ENCODE measurements around the gene GPR139. TPM values are rescaled to one million over a fixed set of nuclear protein-coding genes. Genes with fewer than 3 reads are reported as not detected.

The GPR139 gene
- total RNA-seq, 1 donor from 2014 or later, result not detected

DNA sequence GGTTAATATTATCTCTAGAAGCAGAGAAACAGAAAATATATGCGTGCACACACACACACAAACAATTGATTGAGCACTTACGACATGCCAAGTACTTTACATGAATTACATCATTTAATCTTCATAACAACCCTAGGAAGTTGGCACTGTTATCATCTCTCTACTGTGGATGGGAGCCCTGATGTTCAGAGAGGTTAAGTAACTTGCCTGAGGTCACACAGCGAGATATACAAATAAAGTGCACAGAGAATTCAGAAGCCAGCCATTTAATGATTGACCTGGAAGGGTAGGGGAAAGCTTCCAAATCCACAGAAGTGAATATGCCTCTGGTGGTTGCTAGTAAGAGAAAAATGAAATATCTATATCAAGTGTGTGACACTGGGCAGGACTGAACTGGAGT lies 37.5 kb upstream of the GPR139 start:
- no peak overlapping the region for H3K27ac ChIP-seq
- peaks cover 3% of the 10 kb centered on the region for H3K27me3 Mint-ChIP-seq (ENCODE audit: insufficient read depth, low read depth)
- no peaks in the 10 kb centered on the region for H3K36me3 Mint-ChIP-seq

DNA sequence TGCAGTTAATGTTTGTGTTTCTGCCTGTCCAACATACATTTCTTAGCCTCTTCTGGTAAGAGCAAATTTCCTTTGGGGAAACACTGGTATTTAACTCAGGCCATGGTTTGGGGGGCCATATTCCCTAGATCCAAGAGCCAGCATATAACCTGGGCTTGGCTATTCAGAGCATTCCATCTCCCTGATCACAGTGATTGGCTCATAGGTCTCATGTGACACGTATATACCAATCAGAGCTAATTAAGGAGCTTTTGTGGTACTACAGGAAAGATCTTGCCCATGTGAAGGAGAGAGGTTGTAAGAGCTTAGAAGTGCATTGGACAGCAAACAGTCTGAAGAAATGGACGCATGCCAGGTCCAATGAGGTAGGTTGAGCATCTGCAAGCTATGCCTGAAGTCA lies 33.4 kb upstream of the GPR139 start:
- Mint-ChIP-seq H3K36me3 (no peaks in the 10 kb centered on the region), H3K4me3 (no peak overlapping the region), H3K27ac (no peak overlapping the region), H3K27me3 (ENCODE audit: insufficient read depth, low read depth) (peaks cover 3% of the 10 kb centered on the region), H3K9me3 (no peaks in the 10 kb centered on the region), H3K4me1 (no peaks in the 10 kb centered on the region)
- no peak overlapping the region for H3K27ac ChIP-seq
- H3K4me1 ChIP-seq, result no peaks in the 10 kb centered on the region
- no peak for DNase-seq (ENCODE audit: low spot score)
- no peaks in the 10 kb centered on the region for H4K20me1 ChIP-seq (ENCODE audit: low read depth)
- H3K9ac ChIP-seq, result no peak overlapping the region
- H3F3A ChIP-seq (ENCODE audit: low read depth), result no peaks in the 10 kb centered on the region
- no peak overlapping the region for H3K4me2 ChIP-seq
- no peaks in the 10 kb centered on the region for H3K9me3 ChIP-seq (ENCODE audit: low read depth)
- H3K27me3 ChIP-seq, result no peaks in the 10 kb centered on the region
- H3K36me3 ChIP-seq, result no peaks in the 10 kb centered on the region
- H2AFZ ChIP-seq (replicated peaks), result peak overlapping the region; percentile 94
- no peaks in the 10 kb centered on the region for H3K79me2 ChIP-seq (ENCODE audit: low read depth)
- no peak for TF ChIP-seq EZH2phosphoT487 (IDR thresholded peaks at IDR 0.05)
- TF ChIP-seq, protein P1, sequence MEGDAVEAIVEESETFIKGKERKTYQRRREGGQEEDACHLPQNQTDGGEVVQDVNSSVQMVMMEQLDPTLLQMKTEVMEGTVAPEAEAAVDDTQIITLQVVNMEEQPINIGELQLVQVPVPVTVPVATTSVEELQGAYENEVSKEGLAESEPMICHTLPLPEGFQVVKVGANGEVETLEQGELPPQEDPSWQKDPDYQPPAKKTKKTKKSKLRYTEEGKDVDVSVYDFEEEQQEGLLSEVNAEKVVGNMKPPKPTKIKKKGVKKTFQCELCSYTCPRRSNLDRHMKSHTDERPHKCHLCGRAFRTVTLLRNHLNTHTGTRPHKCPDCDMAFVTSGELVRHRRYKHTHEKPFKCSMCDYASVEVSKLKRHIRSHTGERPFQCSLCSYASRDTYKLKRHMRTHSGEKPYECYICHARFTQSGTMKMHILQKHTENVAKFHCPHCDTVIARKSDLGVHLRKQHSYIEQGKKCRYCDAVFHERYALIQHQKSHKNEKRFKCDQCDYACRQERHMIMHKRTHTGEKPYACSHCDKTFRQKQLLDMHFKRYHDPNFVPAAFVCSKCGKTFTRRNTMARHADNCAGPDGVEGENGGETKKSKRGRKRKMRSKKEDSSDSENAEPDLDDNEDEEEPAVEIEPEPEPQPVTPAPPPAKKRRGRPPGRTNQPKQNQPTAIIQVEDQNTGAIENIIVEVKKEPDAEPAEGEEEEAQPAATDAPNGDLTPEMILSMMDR (IDR thresholded peaks at IDR 0.05), result no peak
- TF ChIP-seq EZH2 (IDR thresholded peaks at IDR 0.05), result no peak
- no peak overlapping the region for H3K4me3 ChIP-seq

More for the DNA sequence above, 37.5 kb upstream of the GPR139 start:
- no peaks in the 10 kb centered on the region for H3K4me1 Mint-ChIP-seq
- no peak for DNase-seq (ENCODE audit: low spot score)
- no peak overlapping the region for H3K4me3 Mint-ChIP-seq
- H3K79me2 ChIP-seq (ENCODE audit: low read depth), result no peaks in the 10 kb centered on the region
- H3K4me3 ChIP-seq, result no peak overlapping the region
- H3K36me3 ChIP-seq, result no peaks in the 10 kb centered on the region
- H3F3A ChIP-seq (ENCODE audit: low read depth), result no peaks in the 10 kb centered on the region
- no peaks in the 10 kb centered on the region for H4K20me1 ChIP-seq (ENCODE audit: low read depth)
- H3K27me3 ChIP-seq, result no peaks in the 10 kb centered on the region
- H3K9me3 Mint-ChIP-seq, result no peaks in the 10 kb centered on the region
- no peaks in the 10 kb centered on the region for H3K9me3 ChIP-seq (ENCODE audit: low read depth)
- TF ChIP-seq EZH2phosphoT487 (IDR thresholded peaks at IDR 0.05) (no peak), EZH2 (IDR thresholded peaks at IDR 0.05) (no peak)
- TF ChIP-seq, protein P1 (IDR thresholded peaks at IDR 0.05), result no peak
- H3K27ac Mint-ChIP-seq, result no peak overlapping the region
- no peak overlapping the region for H3K9ac ChIP-seq
- no peak overlapping the region for H3K4me2 ChIP-seq
- H2AFZ ChIP-seq (replicated peaks), result no peak overlapping the region
- H3K4me1 ChIP-seq, result no peaks in the 10 kb centered on the region

- Histone ChIP-seq H3K36me3 (no peaks in the 10 kb centered on the region), H3K9ac (no peak overlapping the region), H3K9me3 (ENCODE audit: low read depth) (no peaks in the 10 kb centered on the region), H4K20me1 (ENCODE audit: low read depth) (no peaks in the 10 kb centered on the region), H3K4me1 (no peaks in the 10 kb centered on the region), H2AFZ (replicated peaks) (no peak overlapping the region), H3F3A (ENCODE audit: low read depth) (no peaks in the 10 kb centered on the region), H3K79me2 (ENCODE audit: low read depth) (no peaks in the 10 kb centered on the region), H3K4me3 (no peak overlapping the region), H3K27ac (no peak overlapping the region), H3K4me2 (no peak overlapping the region), H3K27me3 (no peaks in the 10 kb centered on the region)
- DNase-seq (ENCODE audit: low spot score), result no peak
- Mint-ChIP-seq H3K4me1 (no peaks in the 10 kb centered on the region), H3K27ac (no peak overlapping the region), H3K36me3 (no peaks in the 10 kb centered on the region), H3K27me3 (ENCODE audit: insufficient read depth, low read depth) (peaks cover 5% of the 10 kb centered on the region), H3K4me3 (no peak overlapping the region), H3K9me3 (no peaks in the 10 kb centered on the region)
- TF ChIP-seq, protein P1 (IDR thresholded peaks at IDR 0.05), result no peak
- TF ChIP-seq EZH2phosphoT487 (IDR thresholded peaks at IDR 0.05) (no peak), EZH2 (IDR thresholded peaks at IDR 0.05) (no peak)
Measured at GRCh38 chr16:20104563-20105183, 31.0 kb upstream of the GPR139 start.

Data from neural progenitor cell (in vitro differentiated cells).